Central memory CD4-positive, alpha-beta T cell (primary cell): ENCODE results near the gene SEPTIN7.

ENCODE experiments used
- DNase-seq: peaks from one replicate; pipeline ENCODE4 v3.0.0; 2022

The SEPTIN7 gene

DNA sequence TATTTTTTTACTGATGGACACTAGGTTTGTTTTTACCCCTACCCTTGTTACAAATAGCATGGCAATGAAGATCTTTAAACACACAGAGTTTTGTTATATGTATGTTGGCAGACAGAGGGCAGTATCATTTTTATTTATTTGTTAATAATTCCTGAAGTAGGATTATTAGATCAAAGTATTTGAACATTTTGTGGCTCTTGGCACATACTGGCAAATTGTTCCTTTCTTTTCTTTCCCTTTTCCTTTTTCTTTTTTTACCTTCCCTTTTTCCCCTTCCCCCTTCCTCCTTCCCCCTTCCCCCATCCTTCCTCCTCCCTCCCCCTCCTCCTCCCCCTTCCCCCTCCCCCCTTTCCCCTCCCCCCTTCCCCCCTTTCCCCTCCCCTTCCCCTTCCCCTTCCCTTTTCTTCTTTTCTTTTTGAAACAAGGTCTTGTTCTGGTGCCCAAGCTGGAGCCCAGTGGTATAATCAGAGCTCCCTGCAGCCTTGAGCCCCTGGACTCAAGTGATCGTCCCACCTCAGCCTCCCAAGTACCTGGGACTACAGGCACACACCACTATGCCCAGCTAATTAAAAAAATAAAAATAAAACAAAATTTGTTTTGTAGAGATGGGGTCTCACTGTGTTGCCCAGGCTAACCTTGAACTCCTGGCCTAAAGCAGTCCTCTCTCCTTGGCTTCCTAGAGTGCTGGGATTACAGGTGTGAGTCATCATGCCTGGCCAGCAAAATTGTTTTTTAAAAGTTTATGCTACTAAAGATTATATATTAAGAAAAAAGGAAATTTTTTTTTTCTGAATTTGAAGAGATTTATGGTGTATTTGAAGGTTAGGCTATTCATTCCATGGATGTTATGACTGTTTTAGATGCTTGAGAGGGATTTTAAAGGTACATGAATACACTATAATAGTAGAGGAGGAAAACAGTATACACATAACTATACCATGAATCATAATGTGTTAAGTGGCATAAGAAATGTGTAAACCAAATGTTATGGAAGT, 39.3 kb downstream of the SEPTIN7 start:
- no peak for DNase-seq

DNA sequence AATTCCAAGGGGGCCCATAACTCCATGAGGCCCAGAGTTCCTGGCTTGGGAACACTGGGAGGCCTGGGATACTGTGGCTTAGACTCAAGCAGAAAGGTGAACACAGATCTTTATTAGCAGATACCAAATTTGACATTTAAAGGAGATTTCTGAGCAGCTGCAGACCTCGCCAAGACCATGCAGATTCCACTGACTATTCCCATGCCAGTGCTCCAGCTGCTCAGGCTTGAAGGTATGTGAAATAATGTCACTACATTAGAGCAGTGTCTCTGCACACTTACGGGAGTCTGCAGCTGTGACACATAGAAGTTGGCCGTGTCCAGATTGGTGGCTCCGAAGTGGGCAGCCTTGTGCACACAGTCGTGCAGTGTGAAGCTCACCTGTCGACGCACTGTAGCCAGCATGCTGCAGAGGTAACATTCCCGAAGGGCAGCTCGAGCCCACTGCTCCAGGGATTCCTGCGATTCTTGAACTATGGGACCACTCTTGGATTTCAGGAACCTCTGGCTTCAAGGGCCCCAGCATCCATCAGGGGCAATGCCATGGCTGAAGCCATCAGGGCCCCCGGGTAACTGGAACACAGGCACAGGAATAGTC, 46.1 kb downstream of the SEPTIN7 start:
- no peak for DNase-seq

DNA sequence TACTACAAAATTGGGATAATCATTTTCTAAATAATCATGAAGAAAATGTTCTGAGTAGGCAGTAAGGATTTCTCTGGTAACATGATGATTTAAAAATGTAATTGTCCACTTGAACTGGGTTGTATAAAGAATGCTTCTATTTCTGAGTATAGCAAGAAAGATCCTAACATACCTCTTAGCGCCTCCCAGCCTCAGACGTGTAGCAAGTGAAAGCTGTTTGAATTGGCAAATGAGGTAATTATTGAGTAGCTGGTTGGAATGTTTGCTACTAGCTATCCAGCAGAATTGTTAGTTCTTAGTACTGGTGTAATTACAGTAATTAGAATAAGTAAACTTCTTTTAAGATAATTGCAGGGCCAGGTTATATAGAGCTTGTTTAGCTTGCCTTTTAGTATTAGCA, 47.9 kb downstream of the SEPTIN7 start:
- no peak for DNase-seq

DNA sequence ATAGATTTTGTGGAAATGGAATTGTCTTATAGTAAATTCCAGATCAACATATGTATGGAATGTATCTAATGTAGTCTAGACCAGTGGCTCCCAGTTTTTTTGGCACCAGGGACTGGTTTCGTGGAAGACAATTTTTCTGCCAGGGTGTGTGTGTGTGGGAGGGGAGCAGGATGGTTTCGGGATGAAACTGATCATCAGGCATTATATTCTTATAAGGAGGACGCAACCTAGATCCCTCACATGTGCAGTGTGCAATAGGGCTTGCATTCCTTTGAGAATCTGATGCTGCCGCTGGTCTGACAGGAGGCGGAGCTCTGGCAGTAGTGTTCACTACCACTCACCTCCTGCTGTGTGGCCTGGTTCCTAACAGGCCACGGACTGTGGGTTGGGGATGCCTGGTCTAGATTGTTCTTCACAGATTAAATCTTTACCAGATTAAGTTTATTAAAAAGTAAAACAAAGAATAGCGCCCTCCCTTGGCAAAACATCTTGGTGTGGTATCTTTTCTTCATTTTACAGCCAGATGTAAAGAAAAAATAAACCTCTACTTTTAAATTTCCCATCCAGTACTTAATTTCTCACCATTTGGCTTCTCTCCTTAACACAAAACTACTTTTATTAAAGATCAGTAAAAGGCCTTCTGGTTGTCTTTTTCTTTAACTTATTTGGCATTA, 48.4 kb downstream of the SEPTIN7 start:
- no peak for DNase-seq

DNA sequence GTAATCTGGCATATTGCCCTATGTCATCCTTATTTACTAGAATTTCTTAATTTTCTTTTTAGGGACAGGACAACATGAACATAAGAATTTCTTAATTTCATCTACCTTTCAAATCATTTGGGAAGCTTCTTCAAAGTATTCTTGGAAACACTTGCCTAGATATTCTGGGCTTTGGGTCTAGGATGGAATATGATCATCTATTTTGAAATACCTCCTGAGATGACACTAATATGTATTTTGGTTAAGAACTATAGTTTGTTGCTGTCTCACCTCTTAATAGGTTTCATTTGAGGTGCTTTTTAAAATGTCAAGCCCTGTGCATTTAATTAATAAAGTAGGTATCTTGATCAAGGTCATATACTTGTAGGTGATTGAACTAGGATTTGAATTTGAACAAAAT, 49.1 kb downstream of the SEPTIN7 start:
- no peak for DNase-seq
